B cell (primary cell): ENCODE results near the gene MANEA. TPM values are rescaled to one million over a fixed set of nuclear protein-coding genes. Genes with fewer than 3 reads are reported as not detected.

Experiments used
- ATAC-seq: fragments of 200-7000 bp; cut with Tn5 transposase; one replicate; pipeline ENCODE4 v1.10.0; 2021; ENCODE audit warnings: low read depth, mild to moderate bottlenecking, moderate number of reproducible peaks, moderate library complexity
- CTCF ChIA-PET: fragments of 350-600 bp; sonication (Branson Sonifier 250); formaldehyde crosslinking; loops from one replicate; lab custom pipeline; 2021; ENCODE audit warnings: antibody characterized with exemption, inconsistent platforms; lab: Charles Lee
- POLR2A ChIA-PET: fragments of 350-600 bp; sonication (Branson Sonifier 250); formaldehyde crosslinking; loops from one replicate; lab custom pipeline; 2021; ENCODE audit warnings: antibody characterized with exemption; lab: Charles Lee
- DNase-seq: peaks from one replicate; pipeline ENCODE4 v3.0.0; 2013
- H2AFZ ChIP-seq: 2 replicates; pipeline ENCODE4 v1.6.1; 2012; ENCODE audit warnings: mild to moderate bottlenecking, low read depth, low read length; ENCODE audit not compliant: insufficient read depth, poor library complexity, severe bottlenecking
- H3K27ac ChIP-seq, 2 donors: 1 replicate in 1 of 2; 2 replicates in 1 of 2; pipeline ENCODE4 v1.5.1; 2012 to 2013; ENCODE audit warnings: low read length in 2 of 2, mild to moderate bottlenecking in 2 of 2, moderate library complexity in 1 of 2
- H3K27me3 ChIP-seq, 4 experiments: fragments of 200-600 bp in 1 of 4; sonication (generic) in 1 of 4; replicated peaks in 1 of 4; 1 replicate in 2 of 4; 2 replicates in 2 of 4; pipeline versions ENCODE4 v1.6.1 to v1.7.0; 2013 to 2016; ENCODE audit warnings: low read length in 3 of 4, mild to moderate bottlenecking in 2 of 4, mixed read lengths in 1 of 4, moderate library complexity in 1 of 4; ENCODE audit not compliant: insufficient read depth in 4 of 4, control insufficient read depth in 3 of 4; ENCODE audit errors: control extremely low read depth in 1 of 4
- H3K36me3 ChIP-seq, 2 experiments: replicated peaks in 1 of 2; 1 replicate in 1 of 2; 2 replicates in 1 of 2; pipeline versions ENCODE4 v1.6.1 to v1.7.1; 2013; ENCODE audit warnings: low read length in 1 of 2; ENCODE audit not compliant: insufficient read depth in 2 of 2, control insufficient read depth in 1 of 2; ENCODE audit errors: control extremely low read depth in 1 of 2, extremely low read depth in 1 of 2
- H3K4me1 ChIP-seq, 2 donors: fragments of 200-600 bp in 1 of 2; sonication (generic) in 1 of 2; 1 replicate in 1 of 2; 2 replicates in 1 of 2; pipeline versions ENCODE4 v1.5.1 to v1.6.1; 2013 to 2017; ENCODE audit warnings: low read length in 2 of 2; ENCODE audit not compliant: control insufficient read depth in 2 of 2, insufficient read depth in 2 of 2
- H3K4me2 ChIP-seq: replicated peaks from 2 replicates; pipeline ENCODE3; 2012; ENCODE audit warnings: mild to moderate bottlenecking, low read depth, low read length; ENCODE audit not compliant: poor library complexity, severe bottlenecking
- H3K4me3 ChIP-seq, 5 experiments: fragments of 200-600 bp in 1 of 5; sonication (generic) in 1 of 5; 1 replicate in 3 of 5; 2 replicates in 2 of 5; pipeline versions ENCODE4 v1.5.1 to v1.7.0; 2011 to 2016; ENCODE audit warnings: low read length in 4 of 5, mild to moderate bottlenecking in 4 of 5, low read depth in 2 of 5, control low read depth in 1 of 5, moderate library complexity in 1 of 5; ENCODE audit not compliant: insufficient read depth in 1 of 5; ENCODE audit errors: control extremely low read depth in 1 of 5, extremely low read depth in 1 of 5
- H3K79me2 ChIP-seq: fragments of 200-600 bp; sonication (generic); one replicate; pipeline ENCODE4 v1.6.0; 2016; ENCODE audit warnings: low read length; ENCODE audit not compliant: control insufficient read depth, insufficient read depth
- H3K9ac ChIP-seq: fragments of 200-600 bp; sonication (generic); 2 replicates; pipeline ENCODE4 v1.6.1; 2017; ENCODE audit warnings: mild to moderate bottlenecking, low read length, moderate library complexity
- H3K9me3 ChIP-seq, 3 donors: one replicate each; pipeline versions ENCODE4 v1.6.1 to v1.7.1; 2013; ENCODE audit warnings: low read length in 2 of 3; ENCODE audit not compliant: control insufficient read depth in 2 of 3, insufficient read depth in 1 of 3; ENCODE audit errors: control extremely low read depth in 1 of 3
- H4K20me1 ChIP-seq: 2 replicates; pipeline ENCODE4 v1.6.0; 2012; ENCODE audit warnings: mild to moderate bottlenecking, low read length; ENCODE audit not compliant: insufficient read depth, control insufficient read depth, poor library complexity, severe bottlenecking
- H3K27ac Mint-ChIP-seq: one replicate; pipeline ENCODE4 v1.8.0; 2021; ENCODE audit warnings: mixed read lengths
- H3K27me3 Mint-ChIP-seq: one replicate; pipeline ENCODE4 v1.8.0; 2021; ENCODE audit warnings: mixed read lengths
- H3K4me1 Mint-ChIP-seq: one replicate; pipeline ENCODE4 v1.8.0; 2021; ENCODE audit warnings: mixed read lengths
- H3K4me3 Mint-ChIP-seq: one replicate; pipeline ENCODE4 v1.8.0; 2021; ENCODE audit warnings: mixed read lengths
- H3K9me3 Mint-ChIP-seq: one replicate; pipeline ENCODE4 v1.8.0; 2022; ENCODE audit warnings: mixed read lengths; ENCODE audit not compliant: insufficient read depth
- CTCF ChIP-seq: fragments of 200-600 bp; IDR thresholded peaks from one replicate; pipeline ENCODE4 v1.8.0; 2022; ENCODE audit warnings: antibody characterized with exemption, mild to moderate bottlenecking
- EZH2 ChIP-seq: IDR thresholded peaks from 2 replicates; pipeline ENCODE4 v1.6.1; 2012; ENCODE audit warnings: borderline replicate concordance, low read depth, mild to moderate bottlenecking, moderate library complexity, low read length; ENCODE audit not compliant: insufficient read depth, poor library complexity, severe bottlenecking
- WGBS: methylation state at CpG from one replicate; pipeline ENCODE4 v1.1.5; 2013; ENCODE audit warnings: missing lambda C conversion rate; ENCODE audit not compliant: insufficient coverage; 5-methylcytosine and 5-hydroxymethylcytosine counted together
- intact Hi-C: fragments of 100-400 bp; cut with micrococcal nuclease; formaldehyde crosslinking; loops from one replicate; pipeline ENCODE4 v1.10.0; 2022
- polyA plus RNA-seq: library from polyadenylated mRNA; depleted of rRNA; stranded (reverse); fragments of >200 nt; gene quantifications from 2 replicates; pipeline ENCODE4 v1.2.3, GENCODE V29; 2012
- total RNA-seq, 2 donors: library from RNA; stranded (reverse); fragments of 120-200 nt in 1 of 2; gene quantifications; 1 replicate in 1 of 2; 2 replicates in 1 of 2; pipeline versions ENCODE4 v1.2.3 to v1.2.4, GENCODE V29; 2013 to 2022

Gene MANEA
- total and polyA plus RNA-seq, 2 donors (not counting 1 experiment from before 2014, with no cell fraction given), result 2.4 to 9.0 TPM

DNA sequence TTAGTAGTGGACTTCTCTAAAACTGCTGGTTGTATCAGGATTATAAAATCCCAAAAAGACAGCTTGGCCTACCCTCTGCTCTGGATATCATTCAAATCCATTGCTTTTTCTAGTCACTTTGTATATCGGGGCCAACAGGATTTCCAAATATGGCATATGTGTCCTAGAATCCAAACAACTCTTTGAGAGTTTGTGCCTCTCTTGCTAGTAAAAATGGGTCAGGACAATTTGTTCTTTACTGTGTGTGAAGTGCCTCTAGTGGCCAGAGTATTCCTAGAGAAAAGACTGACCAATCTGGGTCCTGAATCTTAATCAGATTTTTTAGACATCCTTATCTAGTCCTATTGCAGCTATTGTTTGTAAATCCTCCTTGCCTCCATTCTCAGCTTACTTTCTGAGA is 33.5 kb upstream of the MANEA start:
- Histone ChIP-seq H3K27me3 (no peaks in the 10 kb centered on the region), H3K79me2 (no peaks in the 10 kb centered on the region), H3K27ac (no peak overlapping the region), H3K4me1 (no peaks in the 10 kb centered on the region), H3K36me3 (no peaks in the 10 kb centered on the region), H3K4me3 (no peak overlapping the region), H4K20me1 (no peaks in the 10 kb centered on the region), H3K4me2 (no peak overlapping the region), H3K9ac (no peak overlapping the region), H3K9me3 (no peaks in the 10 kb centered on the region), H2AFZ (no peak overlapping the region)
- POLR2A ChIA-PET, result no interaction called here
- no peak for ATAC-seq
- H3K27ac Mint-ChIP-seq, result no peak overlapping the region
- CTCF ChIA-PET, result no interaction called here
- DNase-seq, result no peak
- H3K9me3 Mint-ChIP-seq, result no peaks in the 10 kb centered on the region
- H3K4me1 Mint-ChIP-seq, result no peaks in the 10 kb centered on the region
- intact Hi-C loops, result no loop called here
- H3K4me3 Mint-ChIP-seq, result no peak overlapping the region
- WGBS, result no CpG with 5 or more reads among the region's 1 CpG
- H3K27me3 Mint-ChIP-seq, result no peaks in the 10 kb centered on the region
- TF ChIP-seq CTCF, result no peak
- TF ChIP-seq EZH2, result no peak

- Histone ChIP-seq H3K27me3 (no peaks in the 10 kb centered on the region), H3K36me3 (no peaks in the 10 kb centered on the region), H2AFZ (no peak overlapping the region), H3K4me3 (no peak overlapping the region), H4K20me1 (no peaks in the 10 kb centered on the region), H3K4me2 (no peak overlapping the region), H3K4me1 (no peaks in the 10 kb centered on the region), H3K9ac (no peak overlapping the region), H3K27ac (no peak overlapping the region), H3K79me2 (no peaks in the 10 kb centered on the region), H3K9me3 (no peaks in the 10 kb centered on the region)
- no peaks in the 10 kb centered on the region for H3K9me3 Mint-ChIP-seq
- no peak overlapping the region for H3K27ac Mint-ChIP-seq
- POLR2A ChIA-PET, result no interaction called here
- WGBS, result no CpG with 5 or more reads among the region's 3 CpGs
- intact Hi-C loops, result no loop called here
- DNase-seq (no peak), ATAC-seq (no peak)
- CTCF ChIA-PET, result no interaction called here
- H3K27me3 Mint-ChIP-seq, result no peaks in the 10 kb centered on the region
- no peaks in the 10 kb centered on the region for H3K4me1 Mint-ChIP-seq
- TF ChIP-seq EZH2 (no peak), CTCF (no peak)
- H3K4me3 Mint-ChIP-seq, result no peak overlapping the region
Measured at GRCh38 chr6:95544517-95545225, 32.7 kb upstream of the MANEA start.
